Measurements from ENCODE around the gene POLR1G.

The POLR1G gene

GRCh38 chr19:45368737-45369340 is 37.6 kb upstream of the POLR1G start:
- H3K9me3 ChIP-seq (ENCODE audit: control insufficient read depth, low read length), result no peaks in the 10 kb centered on the region
- no peak overlapping the region for H3K27ac ChIP-seq (ENCODE audit: insufficient read depth, low read depth, low read length, poor library complexity, severe bottlenecking)
- H3K4me1 ChIP-seq (ENCODE audit: control insufficient read depth, insufficient read depth, low read length), result peaks cover 7% of the 10 kb centered on the region
- H3K36me3 ChIP-seq (ENCODE audit: control insufficient read depth, insufficient read depth, low read length), result peaks cover 11% of the 10 kb centered on the region
- 89 to 92% methylated on average over 11 of the region's 11 CpGs for WGBS, 2 experiments
- no peak overlapping the region for H3K4me3 ChIP-seq (ENCODE audit: insufficient read depth, low read depth, low read length)
- no peaks in the 10 kb centered on the region for H3K27me3 ChIP-seq (ENCODE audit: control insufficient read depth, insufficient read depth, low read length, poor library complexity, severe bottlenecking)

- H3K4me3 ChIP-seq (ENCODE audit: insufficient read depth, low read depth, low read length), result peak within 1 kb of the TSS; percentile 87
- H3K36me3 ChIP-seq (ENCODE audit: control insufficient read depth, insufficient read depth, low read length), result peaks cover 4% of the 10 kb centered on the region
- no peaks in the 10 kb centered on the region for H3K27me3 ChIP-seq (ENCODE audit: control insufficient read depth, insufficient read depth, low read length, poor library complexity, severe bottlenecking)
- no peaks in the 10 kb centered on the region for H3K9me3 ChIP-seq (ENCODE audit: control insufficient read depth, low read length)
- WGBS, 2 experiments, result 6 to 7% methylated on average over 54 to 55 of the region's 55 CpGs
- peaks cover 7% of the 10 kb centered on the region for H3K4me1 ChIP-seq (ENCODE audit: control insufficient read depth, insufficient read depth, low read length)
- peak within 1 kb of the TSS; percentile 90 for H3K27ac ChIP-seq (ENCODE audit: insufficient read depth, low read depth, low read length, poor library complexity, severe bottlenecking)
Measured at GRCh38 chr19:45370410-45371204, 35.8 kb upstream of the POLR1G start, which contains the start of gene ERCC2. Gene ERCC2 (minus strand): TSS chr19:45370573. CDS start chr19:45370540, 33 bp downstream.

- WGBS, 2 experiments, result 48 to 49% methylated on average over 13 of the region's 13 CpGs
- peaks cover 6% of the 10 kb centered on the region for H3K4me1 ChIP-seq (ENCODE audit: control insufficient read depth, insufficient read depth, low read length)
- H3K4me3 ChIP-seq (ENCODE audit: insufficient read depth, low read depth, low read length), result no peak overlapping the region
- H3K27ac ChIP-seq (ENCODE audit: insufficient read depth, low read depth, low read length, poor library complexity, severe bottlenecking), result peak overlapping the region; percentile 77
- H3K27me3 ChIP-seq (ENCODE audit: control insufficient read depth, insufficient read depth, low read length, poor library complexity, severe bottlenecking), result no peaks in the 10 kb centered on the region
- H3K9me3 ChIP-seq (ENCODE audit: control insufficient read depth, low read length), result no peaks in the 10 kb centered on the region
- H3K36me3 ChIP-seq (ENCODE audit: control insufficient read depth, insufficient read depth, low read length), result no peaks in the 10 kb centered on the region
Measured at GRCh38 chr19:45376045-45376724, 30.3 kb upstream of the POLR1G start.

GRCh38 chr19:45380107-45380506 is 26.3 kb upstream of the POLR1G start:
- Histone ChIP-seq H3K9me3 (ENCODE audit: control insufficient read depth, low read length) (no peaks in the 10 kb centered on the region), H3K27ac (ENCODE audit: insufficient read depth, low read depth, low read length, poor library complexity, severe bottlenecking) (no peak overlapping the region), H3K36me3 (ENCODE audit: control insufficient read depth, insufficient read depth, low read length) (no peaks in the 10 kb centered on the region), H3K4me3 (ENCODE audit: insufficient read depth, low read depth, low read length) (no peak overlapping the region), H3K4me1 (ENCODE audit: control insufficient read depth, insufficient read depth, low read length) (peaks cover 6% of the 10 kb centered on the region), H3K27me3 (ENCODE audit: control insufficient read depth, insufficient read depth, low read length, poor library complexity, severe bottlenecking) (no peaks in the 10 kb centered on the region)
- WGBS, 2 experiments, result 77 to 92% methylated on average over 1 of the region's 1 CpG

- Histone ChIP-seq H3K27me3 (ENCODE audit: control insufficient read depth, insufficient read depth, low read length, poor library complexity, severe bottlenecking) (peaks cover 6% of the 10 kb centered on the region), H3K9me3 (ENCODE audit: control insufficient read depth, low read length) (no peaks in the 10 kb centered on the region), H3K4me3 (ENCODE audit: insufficient read depth, low read depth, low read length) (no peak overlapping the region), H3K27ac (ENCODE audit: insufficient read depth, low read depth, low read length, poor library complexity, severe bottlenecking) (no peak overlapping the region), H3K4me1 (ENCODE audit: control insufficient read depth, insufficient read depth, low read length) (peaks cover 6% of the 10 kb centered on the region), H3K36me3 (ENCODE audit: control insufficient read depth, insufficient read depth, low read length) (no peaks in the 10 kb centered on the region)
- WGBS, 2 experiments, result 95 to 96% methylated on average over 29 of the region's 29 CpGs
Measured at GRCh38 chr19:45382426-45382825, 24.0 kb upstream of the POLR1G start.

- Histone ChIP-seq H3K27ac (ENCODE audit: insufficient read depth, low read depth, low read length, poor library complexity, severe bottlenecking) (no peak overlapping the region), H3K27me3 (ENCODE audit: control insufficient read depth, insufficient read depth, low read length, poor library complexity, severe bottlenecking) (peaks cover 6% of the 10 kb centered on the region), H3K4me1 (ENCODE audit: control insufficient read depth, insufficient read depth, low read length) (no peaks in the 10 kb centered on the region), H3K4me3 (ENCODE audit: insufficient read depth, low read depth, low read length) (no peak overlapping the region), H3K9me3 (ENCODE audit: control insufficient read depth, low read length) (no peaks in the 10 kb centered on the region), H3K36me3 (ENCODE audit: control insufficient read depth, insufficient read depth, low read length) (no peaks in the 10 kb centered on the region)
- 93% methylated on average over 75 of the region's 75 CpGs for WGBS, 2 experiments
Measured at GRCh38 chr19:45385392-45386221, 20.8 kb upstream of the POLR1G start.

- H3K36me3 ChIP-seq (ENCODE audit: control insufficient read depth, insufficient read depth, low read length), result no peaks in the 10 kb centered on the region
- H3K4me3 ChIP-seq (ENCODE audit: insufficient read depth, low read depth, low read length), result no peak overlapping the region
- H3K27me3 ChIP-seq (ENCODE audit: control insufficient read depth, insufficient read depth, low read length, poor library complexity, severe bottlenecking), result peaks cover 10% of the 10 kb centered on the region
- no peaks in the 10 kb centered on the region for H3K9me3 ChIP-seq (ENCODE audit: control insufficient read depth, low read length)
- 86 to 90% methylated on average over 3 of the region's 3 CpGs for WGBS, 2 experiments
- H3K4me1 ChIP-seq (ENCODE audit: control insufficient read depth, insufficient read depth, low read length), result no peaks in the 10 kb centered on the region
- H3K27ac ChIP-seq (ENCODE audit: insufficient read depth, low read depth, low read length, poor library complexity, severe bottlenecking), result no peak overlapping the region
Measured at GRCh38 chr19:45391346-45391745, 15.1 kb upstream of the POLR1G start.

GRCh38 chr19:45391871-45392665 is 14.4 kb upstream of the POLR1G start:
- Histone ChIP-seq H3K36me3 (ENCODE audit: control insufficient read depth, insufficient read depth, low read length) (no peaks in the 10 kb centered on the region), H3K27me3 (ENCODE audit: control insufficient read depth, insufficient read depth, low read length, poor library complexity, severe bottlenecking) (peaks cover 11% of the 10 kb centered on the region), H3K9me3 (ENCODE audit: control insufficient read depth, low read length) (no peaks in the 10 kb centered on the region), H3K27ac (ENCODE audit: insufficient read depth, low read depth, low read length, poor library complexity, severe bottlenecking) (no peak overlapping the region), H3K4me3 (ENCODE audit: insufficient read depth, low read depth, low read length) (no peak overlapping the region), H3K4me1 (ENCODE audit: control insufficient read depth, insufficient read depth, low read length) (no peaks in the 10 kb centered on the region)
- 93 to 95% methylated on average over 21 of the region's 21 CpGs for WGBS, 2 experiments

- Histone ChIP-seq H3K27ac (ENCODE audit: insufficient read depth, low read depth, low read length, poor library complexity, severe bottlenecking) (no peak overlapping the region), H3K4me3 (ENCODE audit: insufficient read depth, low read depth, low read length) (no peak overlapping the region), H3K27me3 (ENCODE audit: control insufficient read depth, insufficient read depth, low read length, poor library complexity, severe bottlenecking) (peaks cover 15% of the 10 kb centered on the region), H3K9me3 (ENCODE audit: control insufficient read depth, low read length) (no peaks in the 10 kb centered on the region), H3K36me3 (ENCODE audit: control insufficient read depth, insufficient read depth, low read length) (no peaks in the 10 kb centered on the region), H3K4me1 (ENCODE audit: control insufficient read depth, insufficient read depth, low read length) (peaks cover 5% of the 10 kb centered on the region)
- whole genome bisulfite sequencing, 2 experiments, result 78 to 82% methylated on average over 59 of the region's 59 CpGs
Measured at GRCh38 chr19:45395821-45396617, 10.4 kb upstream of the POLR1G start.

Measured in ectodermal cell (in vitro differentiated cells).